ENCODE data around the gene RPTOR. TPM values are rescaled to one million over a fixed set of nuclear protein-coding genes. Genes with fewer than 3 reads are reported as not detected.

The RPTOR gene
- polyA plus RNA-seq, 1 donor from 2014 or later = 8.0 TPM

DNA sequence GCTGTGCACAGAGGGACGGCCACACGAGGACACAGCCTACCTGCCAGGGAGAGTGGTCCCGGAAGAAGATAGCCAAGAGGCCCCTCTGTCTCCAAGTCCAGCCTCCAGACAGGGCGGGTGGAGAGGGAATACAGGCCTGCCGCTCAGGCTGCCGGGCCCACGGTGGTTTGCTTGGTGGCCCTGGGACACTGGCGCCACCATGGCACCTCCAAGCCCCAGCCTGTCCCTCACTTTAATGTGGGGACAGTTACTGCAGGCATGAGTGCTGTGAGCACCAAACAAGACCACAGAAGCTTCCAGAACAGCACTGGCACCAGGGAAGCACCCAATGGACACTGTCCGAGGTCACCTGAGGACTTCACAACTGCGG is 425.0 kb downstream of the RPTOR start:
- Histone ChIP-seq H3K9me2 (ENCODE audit: insufficient read depth, low read length) (no peaks in the 10 kb centered on the region), H3K9me3 (ENCODE audit: low read length) (no peaks in the 10 kb centered on the region), H3K27ac (ENCODE audit: low read length) (no peak overlapping the region), H3K27me3 (ENCODE audit: insufficient read depth, low read depth, low read length) (no peaks in the 10 kb centered on the region), H3K36me3 (ENCODE audit: insufficient read depth, low read length) (no peaks in the 10 kb centered on the region), H3K9ac (ENCODE audit: low read length) (no peak overlapping the region), H3K4me3 (ENCODE audit: low read length) (no peak overlapping the region), H3K79me2 (replicated peaks; ENCODE audit: insufficient read depth, low read length) (no peaks in the 10 kb centered on the region), H3F3A (ENCODE audit: insufficient read depth, low read length, poor library complexity, severe bottlenecking) (no peaks in the 10 kb centered on the region), H4K20me1 (ENCODE audit: insufficient read depth) (no peaks in the 10 kb centered on the region), H3K4me2 (ENCODE audit: low read length) (no peak overlapping the region), H2AFZ (ENCODE audit: low read depth, low read length) (no peak overlapping the region)
- TF ChIP-seq SMC3 (conservative IDR thresholded peaks at IDR 0.05; ENCODE audit: poor library complexity) = no peak
- TF ChIP-seq, protein P1, sequence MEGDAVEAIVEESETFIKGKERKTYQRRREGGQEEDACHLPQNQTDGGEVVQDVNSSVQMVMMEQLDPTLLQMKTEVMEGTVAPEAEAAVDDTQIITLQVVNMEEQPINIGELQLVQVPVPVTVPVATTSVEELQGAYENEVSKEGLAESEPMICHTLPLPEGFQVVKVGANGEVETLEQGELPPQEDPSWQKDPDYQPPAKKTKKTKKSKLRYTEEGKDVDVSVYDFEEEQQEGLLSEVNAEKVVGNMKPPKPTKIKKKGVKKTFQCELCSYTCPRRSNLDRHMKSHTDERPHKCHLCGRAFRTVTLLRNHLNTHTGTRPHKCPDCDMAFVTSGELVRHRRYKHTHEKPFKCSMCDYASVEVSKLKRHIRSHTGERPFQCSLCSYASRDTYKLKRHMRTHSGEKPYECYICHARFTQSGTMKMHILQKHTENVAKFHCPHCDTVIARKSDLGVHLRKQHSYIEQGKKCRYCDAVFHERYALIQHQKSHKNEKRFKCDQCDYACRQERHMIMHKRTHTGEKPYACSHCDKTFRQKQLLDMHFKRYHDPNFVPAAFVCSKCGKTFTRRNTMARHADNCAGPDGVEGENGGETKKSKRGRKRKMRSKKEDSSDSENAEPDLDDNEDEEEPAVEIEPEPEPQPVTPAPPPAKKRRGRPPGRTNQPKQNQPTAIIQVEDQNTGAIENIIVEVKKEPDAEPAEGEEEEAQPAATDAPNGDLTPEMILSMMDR (IDR thresholded peaks at IDR 0.05; ENCODE audit: poor library complexity, severe bottlenecking) = no peak

DNA sequence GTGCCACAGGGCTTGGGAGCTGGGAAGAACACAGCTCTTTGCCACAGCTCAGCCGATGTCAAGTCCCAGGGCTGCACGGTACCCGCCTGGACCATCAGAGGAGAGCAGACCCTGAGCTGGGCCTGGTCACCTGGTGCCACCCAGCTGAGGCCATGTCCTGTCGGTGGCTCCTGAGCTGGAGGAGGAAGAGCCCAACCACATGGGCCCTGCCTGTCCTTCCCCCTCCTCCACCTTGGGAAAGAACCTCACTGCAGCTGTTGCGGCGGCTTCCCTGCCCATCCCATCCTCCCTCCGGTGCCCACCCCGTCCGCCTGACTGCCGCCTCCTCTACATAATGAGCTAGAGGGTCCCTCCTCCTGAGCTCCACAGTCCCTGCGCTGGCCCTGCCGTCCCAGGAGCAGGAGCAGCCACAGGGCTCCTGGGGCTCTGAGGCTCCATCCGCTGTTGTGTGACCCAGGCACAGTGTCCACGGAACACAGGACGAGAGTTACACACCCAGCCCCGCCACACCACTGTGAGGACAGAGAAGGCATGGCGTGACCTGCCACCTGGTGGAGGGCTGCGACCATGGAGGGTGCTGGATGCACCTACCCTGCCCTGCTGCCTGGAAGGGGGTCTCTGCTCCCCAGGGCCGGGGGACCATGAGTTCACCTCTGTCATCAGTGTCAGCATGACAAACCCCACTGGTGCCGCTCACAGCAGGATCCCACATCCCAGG is 425.6 kb downstream of the RPTOR start:
- H3K27ac ChIP-seq (ENCODE audit: low read length) = no peak overlapping the region
- H3K9me3 ChIP-seq (ENCODE audit: low read length) = no peaks in the 10 kb centered on the region
- H2AFZ ChIP-seq (ENCODE audit: low read depth, low read length) = no peak overlapping the region
- no peaks in the 10 kb centered on the region for H3F3A ChIP-seq (ENCODE audit: insufficient read depth, low read length, poor library complexity, severe bottlenecking)
- H3K4me2 ChIP-seq (ENCODE audit: low read length) = no peak overlapping the region
- no peak overlapping the region for H3K4me3 ChIP-seq (ENCODE audit: low read length)
- no peaks in the 10 kb centered on the region for H3K27me3 ChIP-seq (ENCODE audit: insufficient read depth, low read depth, low read length)
- TF ChIP-seq EP300 (conservative IDR thresholded peaks at IDR 0.05; ENCODE audit: poor library complexity, severe bottlenecking) (no peak), TAF1 (IDR thresholded peaks at IDR 0.05; ENCODE audit: low read depth) (no peak), MXI1 (conservative IDR thresholded peaks at IDR 0.05; ENCODE audit: poor library complexity, severe bottlenecking) (no peak), SMC3 (conservative IDR thresholded peaks at IDR 0.05; ENCODE audit: poor library complexity) (peak; percentile 78), EZH2 (IDR thresholded peaks at IDR 0.05; ENCODE audit: borderline replicate concordance, insufficient read depth, low read length, poor library complexity, severe bottlenecking) (no peak), POLR2AphosphoS5 (IDR thresholded peaks at IDR 0.05) (no peak), RAD21 (conservative IDR thresholded peaks at IDR 0.05) (peak; percentile 72)
- TF ChIP-seq, protein P2, sequence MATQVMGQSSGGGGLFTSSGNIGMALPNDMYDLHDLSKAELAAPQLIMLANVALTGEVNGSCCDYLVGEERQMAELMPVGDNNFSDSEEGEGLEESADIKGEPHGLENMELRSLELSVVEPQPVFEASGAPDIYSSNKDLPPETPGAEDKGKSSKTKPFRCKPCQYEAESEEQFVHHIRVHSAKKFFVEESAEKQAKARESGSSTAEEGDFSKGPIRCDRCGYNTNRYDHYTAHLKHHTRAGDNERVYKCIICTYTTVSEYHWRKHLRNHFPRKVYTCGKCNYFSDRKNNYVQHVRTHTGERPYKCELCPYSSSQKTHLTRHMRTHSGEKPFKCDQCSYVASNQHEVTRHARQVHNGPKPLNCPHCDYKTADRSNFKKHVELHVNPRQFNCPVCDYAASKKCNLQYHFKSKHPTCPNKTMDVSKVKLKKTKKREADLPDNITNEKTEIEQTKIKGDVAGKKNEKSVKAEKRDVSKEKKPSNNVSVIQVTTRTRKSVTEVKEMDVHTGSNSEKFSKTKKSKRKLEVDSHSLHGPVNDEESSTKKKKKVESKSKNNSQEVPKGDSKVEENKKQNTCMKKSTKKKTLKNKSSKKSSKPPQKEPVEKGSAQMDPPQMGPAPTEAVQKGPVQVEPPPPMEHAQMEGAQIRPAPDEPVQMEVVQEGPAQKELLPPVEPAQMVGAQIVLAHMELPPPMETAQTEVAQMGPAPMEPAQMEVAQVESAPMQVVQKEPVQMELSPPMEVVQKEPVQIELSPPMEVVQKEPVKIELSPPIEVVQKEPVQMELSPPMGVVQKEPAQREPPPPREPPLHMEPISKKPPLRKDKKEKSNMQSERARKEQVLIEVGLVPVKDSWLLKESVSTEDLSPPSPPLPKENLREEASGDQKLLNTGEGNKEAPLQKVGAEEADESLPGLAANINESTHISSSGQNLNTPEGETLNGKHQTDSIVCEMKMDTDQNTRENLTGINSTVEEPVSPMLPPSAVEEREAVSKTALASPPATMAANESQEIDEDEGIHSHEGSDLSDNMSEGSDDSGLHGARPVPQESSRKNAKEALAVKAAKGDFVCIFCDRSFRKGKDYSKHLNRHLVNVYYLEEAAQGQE (IDR thresholded peaks at IDR 0.05; ENCODE audit: borderline replicate concordance) = no peak
- TF ChIP-seq, protein P1 (IDR thresholded peaks at IDR 0.05; ENCODE audit: poor library complexity, severe bottlenecking) = peak; percentile 62
- no peaks in the 10 kb centered on the region for H3K79me2 ChIP-seq (replicated peaks; ENCODE audit: insufficient read depth, low read length)
- H3K9me2 ChIP-seq (ENCODE audit: insufficient read depth, low read length) = no peaks in the 10 kb centered on the region
- no peaks in the 10 kb centered on the region for H3K36me3 ChIP-seq (ENCODE audit: insufficient read depth, low read length)
- H3K9ac ChIP-seq (ENCODE audit: low read length) = peak overlapping the region; percentile 1
- H4K20me1 ChIP-seq (ENCODE audit: insufficient read depth) = no peaks in the 10 kb centered on the region
